MV-4-11 (cell line): ENCODE results near the gene TMOD1.
A peak's percentile ranks its signal among the peaks of the same experiment; 100 is the strongest.

Source experiments
- DNase-seq: peaks from one replicate; lab custom pipeline; 2025; lab: John Stamatoyannopoulos, UW

TMOD1 gene

GRCh38 chr9:97632985-97633858 lies 131.8 kb downstream of the TMOD1 start, which contains the start of the genes NCBP1 and TSTD2:
NCBP1 (plus strand) TSS chr9:97633821; CDS start chr9:97633882, 61 bp downstream.
TSTD2 (minus strand) TSS chr9:97633368; CDS start chr9:97627562, 5,806 bp downstream.
- peak; percentile 98 for DNase-seq

- no peak for DNase-seq
These were observed 132.5 kb downstream of the TMOD1 start for GRCh38 chr9:97633859-97634490.

DNA sequence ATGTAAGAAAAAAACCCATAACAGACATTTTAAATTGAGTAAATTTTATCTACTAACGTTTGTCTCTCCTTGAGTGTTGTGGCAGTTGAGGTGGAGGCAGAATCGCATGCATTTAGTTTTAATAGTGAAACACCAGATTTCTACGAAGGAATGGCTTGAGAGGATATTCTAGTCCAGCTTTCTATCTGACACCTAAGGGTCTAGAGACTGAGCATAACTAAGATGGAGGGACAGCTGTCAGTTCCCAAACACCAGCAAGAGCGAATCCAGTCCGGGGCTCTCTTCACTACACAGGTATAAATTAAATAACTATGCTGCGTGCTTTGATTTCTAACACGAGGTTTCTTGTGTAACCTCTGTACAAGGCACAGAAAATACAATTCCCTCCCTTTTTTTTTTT lies 133.6 kb downstream of the TMOD1 start:
- no peak for DNase-seq

DNA sequence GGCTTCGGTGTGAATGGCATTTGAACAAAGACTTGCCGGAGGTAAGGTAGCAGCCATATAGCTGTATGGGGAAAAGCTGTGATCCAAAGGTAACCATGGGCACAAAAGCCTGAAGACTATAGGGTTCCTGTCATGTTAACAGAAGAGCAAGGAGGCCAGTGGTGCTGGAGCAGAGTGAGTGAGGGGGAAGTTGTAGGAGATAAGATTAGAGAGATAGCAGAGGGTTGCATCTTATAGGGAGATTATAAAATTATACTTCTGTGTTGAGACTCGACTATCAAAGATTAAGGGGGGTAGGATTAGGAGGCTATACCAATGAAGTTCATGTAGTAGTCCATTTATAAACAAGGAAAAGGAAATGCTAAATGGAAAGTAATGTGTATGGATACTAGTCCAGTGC lies 135.4 kb downstream of the TMOD1 start:
- DNase-seq: no peak

DNA sequence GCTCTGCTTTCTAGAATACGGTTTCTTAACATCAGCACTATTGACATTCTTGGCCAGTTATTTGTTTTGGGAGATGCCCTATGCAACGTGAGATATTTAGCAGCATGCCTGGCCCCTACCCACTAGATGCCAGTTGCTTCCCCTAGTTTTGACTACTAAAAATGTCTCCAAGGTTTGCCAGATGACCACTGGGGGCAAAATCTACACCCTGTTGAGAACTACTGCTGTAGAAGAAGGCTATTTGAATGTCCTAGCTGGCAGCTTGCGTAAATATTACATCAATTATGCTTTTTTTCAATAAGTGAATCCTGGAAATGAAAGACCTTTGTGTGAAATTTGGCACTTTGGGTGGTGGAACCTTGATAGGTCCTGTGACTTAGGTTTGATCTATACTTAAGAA lies 137.2 kb downstream of the TMOD1 start:
- peak; percentile 22 for DNase-seq

DNA sequence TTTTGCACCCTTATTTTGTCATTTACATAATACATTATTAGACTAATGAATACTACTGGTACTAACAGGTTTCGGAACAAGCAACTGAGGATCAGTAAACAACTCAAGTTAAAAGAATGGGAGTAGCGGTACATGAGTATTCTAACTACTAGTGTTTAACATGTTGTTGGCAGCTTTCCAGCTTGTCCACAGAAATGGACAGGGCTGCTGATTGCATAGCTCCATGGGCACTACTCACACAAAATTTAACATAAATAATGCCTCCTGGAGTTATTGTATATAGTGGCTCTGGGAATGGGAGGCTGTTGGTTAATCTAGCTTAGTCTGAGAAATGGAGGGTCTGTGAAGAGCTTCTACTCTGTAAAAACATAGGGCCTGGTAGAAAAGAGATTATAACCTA lies 138.9 kb downstream of the TMOD1 start:
- DNase-seq: no peak

- DNase-seq: no peak
These were observed 144.3 kb downstream of the TMOD1 start for GRCh38 chr9:97645720-97646119.

- no peak for DNase-seq
These were observed 146.5 kb downstream of the TMOD1 start for GRCh38 chr9:97647996-97648395.
